Osteoblast (primary cell): ENCODE data around the gene LRMDA. TPM values are rescaled to one million over a fixed set of nuclear protein-coding genes. Genes with fewer than 3 reads are reported as not detected.

Experiments
- DNase-seq: peaks from one replicate; pipeline ENCODE4 v3.0.0; 2011; ENCODE audit warnings: low spot score, mixed read lengths; ENCODE audit not compliant: insufficient read length; ENCODE audit errors: missing footprints
- H2AFZ ChIP-seq: 2 replicates; pipeline ENCODE4 v1.6.0; 2011; ENCODE audit warnings: mild to moderate bottlenecking, low read length
- H3K27ac ChIP-seq: 2 replicates; pipeline ENCODE4 v1.5.1; 2011; ENCODE audit warnings: mild to moderate bottlenecking, low read depth, low read length, moderate library complexity
- H3K27me3 ChIP-seq: 2 replicates; pipeline ENCODE4 v1.6.0; 2012; ENCODE audit warnings: mild to moderate bottlenecking, control low read depth, inconsistent platforms, low read length, moderate library complexity; ENCODE audit not compliant: insufficient read depth
- H3K36me3 ChIP-seq: 2 replicates; pipeline ENCODE4 v1.5.1; 2011; ENCODE audit warnings: mild to moderate bottlenecking, low read length, control low read depth, moderate library complexity; ENCODE audit not compliant: insufficient read depth
- H3K4me1 ChIP-seq: 2 replicates; pipeline ENCODE4 v1.5.1; 2011; ENCODE audit warnings: mild to moderate bottlenecking, low read length, control low read depth, moderate library complexity; ENCODE audit not compliant: insufficient read depth
- H3K4me2 ChIP-seq: 2 replicates; pipeline ENCODE4 v1.6.0; 2011; ENCODE audit warnings: mild to moderate bottlenecking, low read length; ENCODE audit not compliant: insufficient read depth
- H3K4me3 ChIP-seq: fragments of 200-600 bp; sonication (generic); 3 replicates; pipeline ENCODE4 v1.5.1; 2012; ENCODE audit warnings: mild to moderate bottlenecking, low read length, inconsistent platforms; ENCODE audit not compliant: insufficient read depth
- H3K79me2 ChIP-seq: 2 replicates; pipeline ENCODE4 v1.6.0; 2012; ENCODE audit warnings: mild to moderate bottlenecking, low read length, control low read depth, inconsistent platforms; ENCODE audit not compliant: insufficient read depth
- H3K9me3 ChIP-seq: 2 replicates; pipeline ENCODE4 v1.5.1; 2011; ENCODE audit warnings: low read depth, low read length, control low read depth
- H4K20me1 ChIP-seq: 2 replicates; pipeline ENCODE4 v1.6.0; 2012; ENCODE audit warnings: mild to moderate bottlenecking, low read length, control low read depth; ENCODE audit not compliant: insufficient read depth
- CTCF ChIP-seq: IDR thresholded peaks from 2 replicates; pipeline ENCODE4 v1.5.1; 2011; ENCODE audit warnings: mild to moderate bottlenecking, low read depth, low read length, moderate library complexity; ENCODE audit errors: extremely low read depth
- total RNA-seq: library from RNA; depleted of rRNA; stranded (reverse); fragments of >200 nt; gene quantifications from 2 replicates; pipeline ENCODE4 v1.2.3, GENCODE V29; 2012

The LRMDA gene
- total RNA-seq, 1 donor: 18.5 TPM

- H3K4me1 ChIP-seq: peaks cover 61% of the 10 kb centered on the region
- no peak overlapping the region for H3K4me3 ChIP-seq
- H3K4me2 ChIP-seq: peak overlapping the region; percentile 18
- H2AFZ ChIP-seq: peak overlapping the region; percentile 18
- H3K27me3 ChIP-seq: no peaks in the 10 kb centered on the region
- H3K79me2 ChIP-seq: no peaks in the 10 kb centered on the region
- peak; percentile 83 for DNase-seq
- H3K27ac ChIP-seq: peak overlapping the region; percentile 50
- H3K9me3 ChIP-seq: no peaks in the 10 kb centered on the region
- no peaks in the 10 kb centered on the region for H3K36me3 ChIP-seq
- no peaks in the 10 kb centered on the region for H4K20me1 ChIP-seq
- no peak for TF ChIP-seq CTCF
Measured at GRCh38 chr10:75542906-75543305, 111.5 kb downstream of the LRMDA start.

GRCh38 chr10:75544386-75544785 is 113.0 kb downstream of the LRMDA start:
- no peaks in the 10 kb centered on the region for H4K20me1 ChIP-seq
- H3K36me3 ChIP-seq: no peaks in the 10 kb centered on the region
- peak overlapping the region; percentile 47 for H3K4me2 ChIP-seq
- TF ChIP-seq CTCF: no peak
- no peaks in the 10 kb centered on the region for H3K27me3 ChIP-seq
- H3K9me3 ChIP-seq: no peaks in the 10 kb centered on the region
- no peak overlapping the region for H2AFZ ChIP-seq
- H3K4me3 ChIP-seq: no peak overlapping the region
- H3K27ac ChIP-seq: peak overlapping the region; percentile 27
- DNase-seq: no peak
- no peaks in the 10 kb centered on the region for H3K79me2 ChIP-seq
- H3K4me1 ChIP-seq: peaks cover 67% of the 10 kb centered on the region

- peak overlapping the region; percentile 47 for H3K4me2 ChIP-seq
- H3K79me2 ChIP-seq: no peaks in the 10 kb centered on the region
- no peaks in the 10 kb centered on the region for H4K20me1 ChIP-seq
- DNase-seq: no peak
- peak overlapping the region; percentile 27 for H3K27ac ChIP-seq
- TF ChIP-seq CTCF: no peak
- no peak overlapping the region for H2AFZ ChIP-seq
- H3K27me3 ChIP-seq: no peaks in the 10 kb centered on the region
- H3K36me3 ChIP-seq: no peaks in the 10 kb centered on the region
- H3K4me3 ChIP-seq: peak overlapping the region; percentile 17
- no peaks in the 10 kb centered on the region for H3K9me3 ChIP-seq
- H3K4me1 ChIP-seq: peaks cover 67% of the 10 kb centered on the region
Measured at GRCh38 chr10:75544993-75545706, 113.7 kb downstream of the LRMDA start.

GRCh38 chr10:75546004-75546403 is 114.6 kb downstream of the LRMDA start:
- DNase-seq: no peak
- H3K36me3 ChIP-seq: no peaks in the 10 kb centered on the region
- H3K27me3 ChIP-seq: no peaks in the 10 kb centered on the region
- peaks cover 67% of the 10 kb centered on the region for H3K4me1 ChIP-seq
- H3K9me3 ChIP-seq: no peaks in the 10 kb centered on the region
- no peak overlapping the region for H3K27ac ChIP-seq
- no peaks in the 10 kb centered on the region for H4K20me1 ChIP-seq
- H2AFZ ChIP-seq: no peak overlapping the region
- no peaks in the 10 kb centered on the region for H3K79me2 ChIP-seq
- no peak for TF ChIP-seq CTCF
- no peak overlapping the region for H3K4me3 ChIP-seq
- no peak overlapping the region for H3K4me2 ChIP-seq
